LoVo (cell line): ENCODE data around the gene CCT2.

Experiments
- DNase-seq: peaks from one replicate; pipeline ENCODE4 v3.0.0-alpha.2; 2016; ENCODE audit warnings: low spot score

Gene CCT2

DNA sequence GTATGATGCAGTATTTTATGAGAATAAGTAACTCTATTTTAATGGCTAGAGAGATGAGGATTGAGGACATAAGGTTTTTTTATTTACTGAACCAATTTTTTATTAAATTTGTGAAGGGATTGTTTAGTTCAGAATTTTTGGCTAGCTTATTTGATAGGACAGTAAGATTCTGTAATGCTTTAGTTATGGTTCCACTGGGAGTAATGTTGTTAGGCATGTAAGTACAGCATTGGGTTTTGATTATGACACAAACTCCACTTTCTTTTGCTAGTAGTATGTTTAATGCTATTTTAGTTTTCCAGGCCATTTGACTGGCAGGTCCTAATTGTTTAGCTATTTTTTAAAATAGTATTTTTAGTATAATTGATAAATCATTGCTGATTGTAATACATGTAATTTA, 59.3 kb downstream of the CCT2 start:
- no peak for DNase-seq

DNA sequence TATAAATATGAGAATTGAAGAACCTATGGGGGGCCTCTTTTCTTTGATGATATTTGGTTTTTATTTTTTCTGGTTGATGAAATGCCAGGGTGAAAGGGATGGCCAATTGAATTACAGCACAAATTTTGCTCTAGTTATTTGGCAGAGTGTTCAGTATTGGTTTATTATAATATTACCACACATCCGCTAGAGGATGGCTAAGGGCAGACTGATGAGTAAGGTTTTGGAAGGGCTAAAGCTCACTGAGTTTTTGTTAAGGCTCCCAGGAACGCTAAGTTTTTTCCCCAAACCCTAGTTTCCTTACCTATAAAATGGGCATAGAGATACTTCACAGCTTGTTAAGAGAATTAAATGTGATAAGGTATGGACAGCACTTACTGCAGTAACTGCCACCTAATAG, 59.8 kb downstream of the CCT2 start:
- no peak for DNase-seq

DNA sequence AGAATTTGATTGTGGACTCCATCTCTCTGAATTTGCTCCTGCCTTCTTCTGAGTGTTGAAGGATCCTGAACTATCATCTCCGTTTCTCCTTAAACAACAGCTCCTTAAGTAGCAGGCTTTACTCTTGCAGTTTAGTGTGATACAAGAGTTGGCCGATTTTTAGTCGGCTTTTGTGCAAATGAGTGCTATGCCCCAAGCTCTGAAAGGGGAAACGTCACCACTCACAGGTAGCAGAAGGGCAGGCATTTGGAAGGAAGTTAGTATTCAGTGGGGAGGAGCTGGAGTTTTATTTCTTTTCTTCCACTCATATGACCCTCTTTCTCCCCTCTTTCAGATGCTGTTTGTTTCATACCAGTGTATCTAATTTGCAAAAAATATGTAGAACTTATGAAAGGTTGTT, 61.9 kb downstream of the CCT2 start:
- DNase-seq: no peak

DNA sequence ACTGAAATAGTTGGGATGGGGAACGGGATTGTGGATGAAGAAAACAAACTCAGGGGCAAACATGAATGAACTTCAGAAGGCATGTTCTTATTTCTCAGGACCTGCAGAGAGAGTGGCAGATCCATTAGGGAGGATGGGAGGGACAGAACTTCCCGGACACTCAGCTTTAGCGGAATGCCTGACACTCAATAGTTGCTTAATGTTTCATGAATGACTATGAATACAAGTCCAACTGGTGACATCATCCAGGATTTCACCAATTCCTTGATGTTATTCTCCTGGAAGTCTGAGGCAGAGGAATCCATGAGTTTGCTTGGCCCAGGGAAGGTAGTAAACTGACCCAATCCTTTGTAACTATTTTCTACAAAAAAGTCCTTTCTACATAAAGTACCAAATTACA, 63.2 kb downstream of the CCT2 start:
- no peak for DNase-seq

DNA sequence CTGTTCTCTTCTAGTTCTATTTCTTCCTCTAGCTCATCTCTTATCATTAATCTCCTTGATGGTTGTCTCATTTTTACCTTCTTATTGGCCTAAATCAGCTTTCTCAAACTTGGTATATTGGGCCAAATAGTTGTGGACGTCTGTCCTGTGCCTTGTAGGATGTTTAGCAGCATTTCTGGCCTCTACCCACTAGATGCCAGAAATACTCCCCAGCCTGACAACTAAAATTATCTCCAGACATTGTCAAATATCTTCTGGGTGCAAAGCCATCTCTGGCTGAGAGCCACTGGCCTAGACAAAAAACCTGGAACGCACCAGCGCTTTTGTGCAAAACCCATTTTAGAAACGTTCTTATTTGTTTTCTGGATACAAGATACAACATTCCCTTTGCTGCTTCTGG, 64.3 kb downstream of the CCT2 start:
- no peak for DNase-seq
